Neural cell (in vitro differentiated cells): ENCODE measurements around the gene BNC1. TPM values are rescaled to one million over a fixed set of nuclear protein-coding genes. Genes with fewer than 3 reads are reported as not detected.

Experiments used
- H2AFZ ChIP-seq: fragments of 200-600, 300-800 bp; sonication (generic), shearing (Covaris generic); 2 replicates; pipeline ENCODE4 v1.6.0; 2014; ENCODE audit warnings: low read depth, mild to moderate bottlenecking, antibody characterized with exemption, low read length, moderate library complexity
- H3F3A ChIP-seq: fragments of 200-600 bp; shearing (Covaris generic); 2 replicates; pipeline ENCODE4 v1.6.1; 2016; ENCODE audit warnings: mild to moderate bottlenecking, moderate library complexity, mixed read lengths, antibody characterized with exemption, low read length; ENCODE audit not compliant: insufficient read depth, poor library complexity, severe bottlenecking
- H3K27ac ChIP-seq: fragments of 200-600, 300-800 bp; sonication (generic), shearing (Covaris generic); 2 replicates; pipeline ENCODE4 v1.5.1; 2014; ENCODE audit warnings: mild to moderate bottlenecking, low read length, moderate library complexity
- H3K27me3 ChIP-seq: fragments of 300-800, 200-600 bp; sonication (generic), shearing (Covaris generic); 2 replicates; pipeline ENCODE4 v1.6.0; 2014; ENCODE audit warnings: mild to moderate bottlenecking, low read depth, low read length, moderate library complexity; ENCODE audit not compliant: insufficient read depth
- H3K36me3 ChIP-seq: fragments of 300-800, 200-600 bp; sonication (generic), shearing (Covaris generic); 2 replicates; pipeline ENCODE4 v1.5.1; 2014; ENCODE audit warnings: mild to moderate bottlenecking, antibody characterized with exemption, low read length, moderate library complexity; ENCODE audit not compliant: insufficient read depth
- H3K4me2 ChIP-seq: fragments of 300-800, 200-600 bp; sonication (generic), shearing (Covaris generic); 2 replicates; pipeline ENCODE4 v1.6.0; 2014; ENCODE audit warnings: mild to moderate bottlenecking, low read length
- H3K4me3 ChIP-seq: fragments of 300-800, 200-600 bp; sonication (generic), shearing (Covaris generic); 2 replicates; pipeline ENCODE4 v1.5.1; 2014; ENCODE audit warnings: mild to moderate bottlenecking, low read length, moderate library complexity
- H3K79me2 ChIP-seq: fragments of 200-600 bp; shearing (Covaris generic); replicated peaks from 2 replicates; pipeline ENCODE4 v1.6.0; 2014; ENCODE audit warnings: mild to moderate bottlenecking, low read length, moderate library complexity; ENCODE audit not compliant: insufficient read depth
- H3K9ac ChIP-seq: fragments of 300-800, 200-600 bp; sonication (generic), shearing (Covaris generic); 2 replicates; pipeline ENCODE4 v1.6.1; 2016; ENCODE audit warnings: mild to moderate bottlenecking, low read length, mixed read lengths
- H3K9me2 ChIP-seq: fragments of 200-600 bp; shearing (Covaris generic); 2 replicates; pipeline ENCODE4 v1.6.1; 2016; ENCODE audit warnings: mild to moderate bottlenecking, low read length, mixed read lengths; ENCODE audit not compliant: insufficient read depth
- H3K9me3 ChIP-seq: fragments of 200-600, 300-800 bp; sonication (generic), shearing (Covaris generic); 2 replicates; pipeline ENCODE4 v1.6.1; 2016; ENCODE audit warnings: mild to moderate bottlenecking, mixed run types, low read length, moderate library complexity, mixed read lengths
- H4K20me1 ChIP-seq: fragments of 200-600 bp; shearing (Covaris generic); 2 replicates; pipeline ENCODE4 v1.6.1; 2016; ENCODE audit warnings: mild to moderate bottlenecking, mixed run types; ENCODE audit not compliant: insufficient read depth
- EP300 ChIP-seq: fragments of 450-650 bp; conservative IDR thresholded peaks from 2 replicates; pipeline ENCODE4 v1.6.1; 2014; ENCODE audit warnings: antibody characterized with exemption, mild to moderate bottlenecking, moderate library complexity; ENCODE audit not compliant: poor library complexity, severe bottlenecking
- EZH2 ChIP-seq: fragments of 200-600, 300-800 bp; shearing (Covaris generic), sonication (generic); IDR thresholded peaks from 2 replicates; pipeline ENCODE4 v1.6.1; 2014; ENCODE audit warnings: antibody characterized with exemption, low read length, borderline replicate concordance, mild to moderate bottlenecking; ENCODE audit not compliant: insufficient read depth, poor library complexity, severe bottlenecking
- MXI1 ChIP-seq: fragments of 450-650 bp; conservative IDR thresholded peaks from 2 replicates; pipeline ENCODE4 v1.6.1; 2014; ENCODE audit warnings: antibody characterized with exemption, mild to moderate bottlenecking; ENCODE audit not compliant: poor library complexity, severe bottlenecking
- POLR2AphosphoS5 ChIP-seq: IDR thresholded peaks from 2 replicates; pipeline ENCODE4 v1.6.1; 2012
- RAD21 ChIP-seq: fragments of 450-650 bp; conservative IDR thresholded peaks from 2 replicates; pipeline ENCODE4 v1.6.1; 2014; ENCODE audit warnings: antibody characterized with exemption, mild to moderate bottlenecking, moderate library complexity
- REST ChIP-seq: IDR thresholded peaks from 2 replicates; pipeline ENCODE4 v1.6.1; 2012; ENCODE audit warnings: borderline replicate concordance
- SMC3 ChIP-seq: fragments of 450-650 bp; conservative IDR thresholded peaks from 2 replicates; pipeline ENCODE4 v1.6.1; 2014; ENCODE audit warnings: antibody characterized with exemption, mild to moderate bottlenecking, moderate library complexity; ENCODE audit not compliant: poor library complexity
- TAF1 ChIP-seq: IDR thresholded peaks from 2 replicates; pipeline ENCODE4 v1.6.1; 2012; ENCODE audit warnings: low read depth
- polyA plus RNA-seq: library from polyadenylated mRNA; depleted of rRNA; stranded (reverse); fragments of >200 nt; gene quantifications from 2 replicates; pipeline ENCODE4 v1.2.3, GENCODE V29; 2014
- TF ChIP-seq, protein P1 (sequence below): fragments of 450-650 bp; IDR thresholded peaks from 2 replicates; pipeline ENCODE4 v1.5.1; 2014; ENCODE audit warnings: antibody characterized with exemption, mild to moderate bottlenecking, moderate library complexity; ENCODE audit not compliant: poor library complexity, severe bottlenecking

The BNC1 gene
- polyA plus RNA-seq, 1 donor from 2014 or later: not detected

- no peaks in the 10 kb centered on the region for H3K27me3 ChIP-seq
- no peak overlapping the region for H3K4me3 ChIP-seq
- H3K27ac ChIP-seq: no peak overlapping the region
- no peaks in the 10 kb centered on the region for H3K9me3 ChIP-seq
- H3K9ac ChIP-seq: no peak overlapping the region
- no peaks in the 10 kb centered on the region for H3K79me2 ChIP-seq
- no peaks in the 10 kb centered on the region for H3F3A ChIP-seq
- no peaks in the 10 kb centered on the region for H4K20me1 ChIP-seq
- H2AFZ ChIP-seq: no peak overlapping the region
- H3K36me3 ChIP-seq: no peaks in the 10 kb centered on the region
- H3K9me2 ChIP-seq: no peaks in the 10 kb centered on the region
- H3K4me2 ChIP-seq: no peak overlapping the region
- TF ChIP-seq EZH2 (no peak), EP300 (no peak), POLR2AphosphoS5 (no peak)
These were observed 35.3 kb upstream of the BNC1 start for GRCh38 chr15:83319771-83320170.

DNA sequence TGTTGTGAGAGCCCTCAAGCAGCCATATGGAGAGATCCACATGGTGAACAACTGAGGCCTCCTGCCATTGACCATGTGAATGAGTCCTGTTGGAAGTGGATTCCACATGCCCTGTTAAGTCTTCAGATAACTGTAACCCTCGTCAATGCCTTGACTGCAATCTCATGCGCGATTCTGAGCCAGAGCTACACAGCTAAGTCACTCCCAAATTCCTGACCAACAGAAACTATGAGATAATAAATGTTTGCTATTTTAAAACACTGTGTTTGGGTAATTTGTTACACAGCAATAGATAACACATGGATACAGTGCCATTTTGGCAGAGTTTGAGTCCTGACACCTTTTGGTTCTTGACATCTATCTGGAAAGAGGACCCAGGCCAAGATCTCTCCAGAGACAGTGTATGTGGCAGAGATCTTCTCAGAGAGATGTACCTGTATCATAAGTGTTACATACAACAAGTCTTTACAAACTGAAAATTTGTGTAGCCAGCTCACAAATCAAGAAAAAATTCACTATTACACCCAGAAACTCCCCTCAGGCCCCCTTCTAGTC, 34.5 kb upstream of the BNC1 start:
- no peaks in the 10 kb centered on the region for H3F3A ChIP-seq
- no peaks in the 10 kb centered on the region for H3K79me2 ChIP-seq
- no peaks in the 10 kb centered on the region for H3K27me3 ChIP-seq
- no peak overlapping the region for H3K9ac ChIP-seq
- H3K4me2 ChIP-seq: no peak overlapping the region
- no peak overlapping the region for H3K4me3 ChIP-seq
- no peak overlapping the region for H2AFZ ChIP-seq
- TF ChIP-seq, protein P1, sequence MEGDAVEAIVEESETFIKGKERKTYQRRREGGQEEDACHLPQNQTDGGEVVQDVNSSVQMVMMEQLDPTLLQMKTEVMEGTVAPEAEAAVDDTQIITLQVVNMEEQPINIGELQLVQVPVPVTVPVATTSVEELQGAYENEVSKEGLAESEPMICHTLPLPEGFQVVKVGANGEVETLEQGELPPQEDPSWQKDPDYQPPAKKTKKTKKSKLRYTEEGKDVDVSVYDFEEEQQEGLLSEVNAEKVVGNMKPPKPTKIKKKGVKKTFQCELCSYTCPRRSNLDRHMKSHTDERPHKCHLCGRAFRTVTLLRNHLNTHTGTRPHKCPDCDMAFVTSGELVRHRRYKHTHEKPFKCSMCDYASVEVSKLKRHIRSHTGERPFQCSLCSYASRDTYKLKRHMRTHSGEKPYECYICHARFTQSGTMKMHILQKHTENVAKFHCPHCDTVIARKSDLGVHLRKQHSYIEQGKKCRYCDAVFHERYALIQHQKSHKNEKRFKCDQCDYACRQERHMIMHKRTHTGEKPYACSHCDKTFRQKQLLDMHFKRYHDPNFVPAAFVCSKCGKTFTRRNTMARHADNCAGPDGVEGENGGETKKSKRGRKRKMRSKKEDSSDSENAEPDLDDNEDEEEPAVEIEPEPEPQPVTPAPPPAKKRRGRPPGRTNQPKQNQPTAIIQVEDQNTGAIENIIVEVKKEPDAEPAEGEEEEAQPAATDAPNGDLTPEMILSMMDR: no peak
- TF ChIP-seq REST: no peak
- TF ChIP-seq SMC3: no peak
- no peak for TF ChIP-seq MXI1
- no peak for TF ChIP-seq RAD21
- no peak for TF ChIP-seq TAF1
- no peak for TF ChIP-seq POLR2AphosphoS5
- no peak for TF ChIP-seq EP300
- TF ChIP-seq EZH2: no peak
- H3K36me3 ChIP-seq: no peaks in the 10 kb centered on the region
- H3K9me2 ChIP-seq: no peaks in the 10 kb centered on the region
- H3K27ac ChIP-seq: no peak overlapping the region
- H4K20me1 ChIP-seq: no peaks in the 10 kb centered on the region
- H3K9me3 ChIP-seq: no peaks in the 10 kb centered on the region
